Measurements from ENCODE around the gene ITGA2B. TPM values are rescaled to one million over a fixed set of nuclear protein-coding genes. Genes with fewer than 3 reads are reported as not detected.

ITGA2B gene
- total and polyA plus RNA-seq, 2 of the 4 experiments (the other 2 are of a cell fraction), result under 0.01 to 0.26 TPM

GRCh38 chr17:44327715-44328449 is 61.6 kb downstream of the ITGA2B start (continued):
- TF ChIP-seq MAZ (IDR thresholded peaks at IDR 0.05; ENCODE audit: borderline replicate concordance, low read depth, low read length), result no peak

GRCh38 chr17:44326861-44327444 is 62.5 kb downstream of the ITGA2B start:
- DNase-seq (peak; percentile 97), ATAC-seq (ENCODE audit: low read depth) (peak; percentile 70)
- Histone ChIP-seq H4K5ac (ENCODE audit: low read depth, low read length) (peak overlapping the region; percentile 88), H2BK15ac (ENCODE audit: low read depth, low read length) (no peak overlapping the region), H2AK9ac (replicated peaks; ENCODE audit: low read depth, low read length, poor library complexity) (peak overlapping the region; percentile 56), H3K9me1 (ENCODE audit: insufficient read depth, low read length) (peaks cover 11% of the 10 kb centered on the region), H4K91ac (ENCODE audit: insufficient read depth, low read depth, low read length) (no peak overlapping the region), H3K9me3 (ENCODE audit: control insufficient read depth, insufficient read depth, low read length) (no peaks in the 10 kb centered on the region), H2BK5ac (ENCODE audit: low read depth, low read length, poor library complexity, severe bottlenecking) (peak overlapping the region; percentile 22), H3K4me2 (ENCODE audit: low read depth, low read length) (peak overlapping the region; percentile 72), H3K27me3 (ENCODE audit: control insufficient read depth, insufficient read depth, low read length) (no peaks in the 10 kb centered on the region), H3K36me3 (ENCODE audit: control insufficient read depth, insufficient read depth, low read length) (peaks cover 3% of the 10 kb centered on the region; the same call in 1 of the 2 replicates), H3K23ac (ENCODE audit: low read depth, low read length) (no peak overlapping the region), H3K14ac (replicated peaks; ENCODE audit: low read depth, low read length) (no peak overlapping the region), H3K9ac (ENCODE audit: low read depth, low read length) (peak overlapping the region; percentile 30; the same call in 1 of the 2 replicates), H3K4me3 (ENCODE audit: insufficient read depth, low read depth, low read length) (no peak overlapping the region; the same call in 1 of the 2 replicates), H3K4ac (ENCODE audit: low read depth, low read length) (peak overlapping the region; percentile 39), H3K4me1 (ENCODE audit: control insufficient read depth, insufficient read depth, low read length) (peaks cover 9% of the 10 kb centered on the region), H2BK120ac (ENCODE audit: low read depth, low read length) (no peak overlapping the region), H2BK20ac (ENCODE audit: low read depth, low read length) (no peak overlapping the region), H3K18ac (ENCODE audit: low read depth, low read length) (no peak overlapping the region), H3K27ac (ENCODE audit: insufficient read depth, low read length) (0 out of 2 replicates have a peak overlapping the region, but pooled peaks have one; percentile 7), H2AK5ac (ENCODE audit: low read depth, low read length) (no peak overlapping the region), H4K8ac (ENCODE audit: low read depth in 2 of 2, low read length in 2 of 2) (peak overlapping the region; percentile 38 to 80; a peak in 3 of 4 replicates), H4K20me1 (ENCODE audit: insufficient read depth, low read length) (peaks cover 7% of the 10 kb centered on the region), H2AFZ (replicated peaks; ENCODE audit: low read length, poor library complexity) (peak overlapping the region; percentile 87), H3K56ac (ENCODE audit: extremely low read depth, insufficient read depth, low read length) (no peak overlapping the region), H3K79me1 (ENCODE audit: low read depth in 1 of 2, low read length in 2 of 2) (peaks cover 5 to 19% of the 10 kb centered on the region in 2 experiments; a peak in 3 of 4 replicates)
- dilution Hi-C loops (cut with HindIII; ENCODE audit: low sequenced_read_pairs, unreplicated experiment) (no loop called here), in situ Hi-C loops (cut with MboI; ENCODE audit: low sequenced_read_pairs) (loop anchor here (5.0 kb wide), 1 partner anchor 105 kb away; no protein-coding TSS in a partner anchor), intact Hi-C loops (cut with micrococcal nuclease) (loop anchor here (5.0 kb wide), 1 partner anchor 125 kb away; no protein-coding TSS in a partner anchor)
- ChIA-PET CTCF (interaction anchor here (1.2 kb wide), 1 partner anchor 19 kb away, joined by 3 read pairs; no protein-coding TSS in a partner anchor), POLR2A (ENCODE audit: unreplicated experiment) (interaction anchor here (0.6 to 1.0 kb wide), 4 partner anchors 10 to 114 kb away, joined by 3 to 11 read pairs (median 3); no protein-coding TSS in a partner anchor)
- WGBS, 2 experiments (ENCODE audit: extremely low coverage in 2 of 2, insufficient read length in 1 of 2), result 0% methylated on average over 1 of the region's 31 CpGs; no CpG with 5 or more reads in 1 of the 2 experiments
- TF ChIP-seq SMC3 (IDR thresholded peaks at IDR 0.05; ENCODE audit: low read depth, low read length) (0 out of 2 replicates have a peak, but pooled peaks have one; percentile 9), MXI1 (IDR thresholded peaks at IDR 0.05; ENCODE audit: borderline replicate concordance, low read depth, low read length) (peak; percentile 94), FOS (IDR thresholded peaks at IDR 0.05; ENCODE audit: low read depth, low read length) (no peak), RCOR1 (IDR thresholded peaks at IDR 0.05; ENCODE audit: insufficient replicate concordance, low read length) (no peak), RFX5 (IDR thresholded peaks at IDR 0.05; ENCODE audit: low read depth, low read length) (no peak), MAZ (IDR thresholded peaks at IDR 0.05; ENCODE audit: borderline replicate concordance, low read depth, low read length) (peak; percentile 97), USF2 (IDR thresholded peaks at IDR 0.05; ENCODE audit: low read depth, low read length) (peak; percentile 87), CTCF (conservative IDR thresholded peaks at IDR 0.05; ENCODE audit: low read depth, low read length) (no peak), BHLHE40 (IDR thresholded peaks at IDR 0.05; ENCODE audit: low read depth, low read length) (peak; percentile 90), POLR2A (IDR thresholded peaks at IDR 0.05; ENCODE audit: low read depth, low read length) (no peak)
- no TSS peak for BruUV-seq (replicated peaks)
